Endothelial cell of umbilical vein (primary cell): ENCODE measurements around the gene ATP8A2. TPM values are rescaled to one million over a fixed set of nuclear protein-coding genes. Genes with fewer than 3 reads are reported as not detected.

Experiments used
- BruUV-seq: library from RNA; stranded (reverse); fragments of 400-500 nt; replicated peaks from 2 replicates; lab custom pipeline; 2021; lab: Mats Ljungman, UMichigan
- CTCF ChIA-PET: fragments of 300-600, 350-600 bp; sonication (Branson Sonifier 250); formaldehyde crosslinking; loops from one replicate; lab custom pipeline; 2021; ENCODE audit warnings: antibody characterized with exemption, inconsistent platforms; lab: Charles Lee
- POLR2A ChIA-PET: fragments of 300-600, 350-600 bp; sonication (Branson Sonifier 250); formaldehyde crosslinking; loops from one replicate; lab custom pipeline; 2021; ENCODE audit warnings: antibody characterized with exemption, inconsistent platforms; lab: Charles Lee
- DNase-seq: peaks from one replicate; pipeline ENCODE4 v3.0.0-alpha.2; 2011; ENCODE audit warnings: low read depth, low spot score
- FAIRE-seq: peaks from 2 replicates; lab custom pipeline; 2011; peaks lifted over from hg19 to GRCh38; lab: Jason Lieb, UNC
- H2AFZ ChIP-seq: 2 replicates; pipeline ENCODE4 v1.6.0; 2012; ENCODE audit warnings: low read depth, low read length, control low read depth, inconsistent platforms
- H3K27ac ChIP-seq: 2 replicates; pipeline ENCODE4 v1.5.1; 2011; ENCODE audit warnings: low read depth, mild to moderate bottlenecking, control low read depth, low read length, moderate library complexity; ENCODE audit not compliant: insufficient read depth
- H3K27me3 ChIP-seq, 2 experiments: 2 replicates each; pipeline versions ENCODE4 v1.6.0 to v1.6.1; 2011; ENCODE audit warnings: low read length in 2 of 2, mixed read lengths in 1 of 2; ENCODE audit not compliant: control insufficient read depth in 2 of 2, insufficient read depth in 2 of 2
- H3K36me3 ChIP-seq, 2 experiments: 2 replicates in 1 of 2; 3 replicates in 1 of 2; pipeline ENCODE4 v1.5.1; 2011; ENCODE audit warnings: low read length in 2 of 2, mild to moderate bottlenecking in 1 of 2, moderate library complexity in 1 of 2; ENCODE audit not compliant: control insufficient read depth in 2 of 2, insufficient read depth in 2 of 2; ENCODE audit errors: extremely low read depth in 1 of 2
- H3K4me1 ChIP-seq: 3 replicates; pipeline ENCODE4 v1.5.1; 2011; ENCODE audit warnings: mild to moderate bottlenecking, low read length; ENCODE audit not compliant: control insufficient read depth, insufficient read depth; ENCODE audit errors: extremely low read depth
- H3K4me2 ChIP-seq: 2 replicates; pipeline ENCODE4 v1.6.1; 2011; ENCODE audit warnings: low read length, control low read depth, mixed read lengths; ENCODE audit not compliant: insufficient read depth
- H3K4me3 ChIP-seq, 3 experiments: fragments of 200-600 bp in 1 of 3; sonication (generic), shearing (Covaris generic) in 1 of 3; replicated peaks in 1 of 3; 2 replicates each; pipeline ENCODE4 v1.5.1; 2011 to 2016; ENCODE audit warnings: control low read depth in 3 of 3, low read length in 3 of 3, mild to moderate bottlenecking in 2 of 3, inconsistent platforms in 1 of 3, low read depth in 1 of 3, moderate library complexity in 1 of 3; ENCODE audit not compliant: insufficient read depth in 1 of 3
- H3K79me2 ChIP-seq: 2 replicates; pipeline ENCODE4 v1.6.0; 2012; ENCODE audit warnings: low read length, inconsistent platforms; ENCODE audit not compliant: control insufficient read depth, insufficient read depth
- H3K9ac ChIP-seq: replicated peaks from 2 replicates; pipeline ENCODE3; 2011; ENCODE audit warnings: low read length, control low read depth; ENCODE audit not compliant: insufficient read depth; ENCODE audit errors: extremely low read depth
- H3K9me1 ChIP-seq: replicated peaks from 3 replicates; pipeline ENCODE4 v1.6.0; 2011; ENCODE audit warnings: mild to moderate bottlenecking, low read length; ENCODE audit not compliant: control insufficient read depth, insufficient read depth; ENCODE audit errors: extremely low read depth
- H3K9me3 ChIP-seq: replicated peaks from 2 replicates; pipeline ENCODE4 v1.5.1; 2012; ENCODE audit warnings: low read length, inconsistent platforms; ENCODE audit not compliant: control insufficient read depth, insufficient read depth
- H4K20me1 ChIP-seq: replicated peaks from 2 replicates; pipeline ENCODE3; 2011; ENCODE audit warnings: mild to moderate bottlenecking, low read length; ENCODE audit not compliant: control insufficient read depth, insufficient read depth; ENCODE audit errors: extremely low read depth
- EZH2 ChIP-seq: IDR thresholded peaks from 2 replicates; pipeline ENCODE4 v1.6.1; 2012; ENCODE audit warnings: borderline replicate concordance, low read depth, mild to moderate bottlenecking, moderate library complexity, low read length, inconsistent platforms; ENCODE audit not compliant: severe bottlenecking
- FOS ChIP-seq: IDR thresholded peaks from 2 replicates; pipeline ENCODE4 v1.6.1; 2011; ENCODE audit warnings: mild to moderate bottlenecking, low read length, moderate library complexity, borderline replicate concordance; ENCODE audit not compliant: insufficient read depth
- GATA2 ChIP-seq: IDR thresholded peaks from 2 replicates; pipeline ENCODE4 v1.7.0; 2011; ENCODE audit warnings: low read depth, mild to moderate bottlenecking, moderate library complexity, mixed read lengths, low read length; ENCODE audit not compliant: insufficient read length, insufficient read depth
- JUN ChIP-seq: IDR thresholded peaks from 2 replicates; pipeline ENCODE4 v1.6.1; 2011; ENCODE audit warnings: borderline replicate concordance, low read depth; ENCODE audit not compliant: insufficient read length, insufficient read depth
- MYC ChIP-seq: IDR thresholded peaks from one replicate; pipeline ENCODE4 v1.6.1; 2011; ENCODE audit warnings: mild to moderate bottlenecking, low read depth, low read length
- POLR2A ChIP-seq: IDR thresholded peaks from 2 replicates; pipeline ENCODE4 v1.6.1; 2012; ENCODE audit warnings: low read depth, mild to moderate bottlenecking, control low read depth, low read length
- POLR2AphosphoS5 ChIP-seq: IDR thresholded peaks from 2 replicates; pipeline ENCODE4 v1.6.1; 2012; ENCODE audit warnings: low read depth, mild to moderate bottlenecking, control low read depth, low read length, moderate library complexity; ENCODE audit not compliant: insufficient read depth
- dilution Hi-C: fragments of 300-500 bp; cut with MboI; formaldehyde crosslinking; loops from one replicate; pipeline ENCODE4 v1.15.0; 2019; ENCODE audit warnings: low sequenced_read_pairs; ENCODE audit not compliant: extremely low pct_ligation_motif_present
- intact Hi-C: fragments of 100-400 bp; cut with micrococcal nuclease; formaldehyde crosslinking; loops from one replicate; pipeline ENCODE4 v1.10.0; 2022
- polyA plus RNA-seq, 4 experiments: library from polyadenylated mRNA; depleted of rRNA in 3 of 4; stranded (reverse) in 3 of 4; unstranded in 1 of 4; fragments of >200 nt; gene quantifications; 2 replicates each; pipeline versions ENCODE4 v1.2.1 to v1.2.3, GENCODE V29; 2011 to 2012; ENCODE audit warnings: missing spikeins in 1 of 4
- total RNA-seq: library from RNA; stranded (reverse); gene quantifications from 2 replicates; pipeline ENCODE4 v1.2.3, GENCODE V29; 2021
- TF ChIP-seq, protein P1 (sequence below): IDR thresholded peaks from 2 replicates; pipeline ENCODE4 v1.6.1; 2011; ENCODE audit not compliant: insufficient read depth, insufficient read length
- TF ChIP-seq, protein P2 (sequence below), 2 donors: IDR thresholded peaks; 1 replicate in 1 of 2; 2 replicates in 1 of 2; pipeline ENCODE4 v1.5.1; 2011; ENCODE audit warnings: low read length in 2 of 2, mild to moderate bottlenecking in 2 of 2, moderate library complexity in 2 of 2, control low read depth in 1 of 2, inconsistent platforms in 1 of 2, low read depth in 1 of 2; ENCODE audit not compliant: insufficient read depth in 1 of 2; ENCODE audit errors: extremely low read depth in 1 of 2

ATP8A2 gene
- total and polyA plus RNA-seq, 2 donors (not counting 3 experiments of a cell fraction or from before 2014, with no cell fraction given), result 0.11 to 0.49 TPM

DNA sequence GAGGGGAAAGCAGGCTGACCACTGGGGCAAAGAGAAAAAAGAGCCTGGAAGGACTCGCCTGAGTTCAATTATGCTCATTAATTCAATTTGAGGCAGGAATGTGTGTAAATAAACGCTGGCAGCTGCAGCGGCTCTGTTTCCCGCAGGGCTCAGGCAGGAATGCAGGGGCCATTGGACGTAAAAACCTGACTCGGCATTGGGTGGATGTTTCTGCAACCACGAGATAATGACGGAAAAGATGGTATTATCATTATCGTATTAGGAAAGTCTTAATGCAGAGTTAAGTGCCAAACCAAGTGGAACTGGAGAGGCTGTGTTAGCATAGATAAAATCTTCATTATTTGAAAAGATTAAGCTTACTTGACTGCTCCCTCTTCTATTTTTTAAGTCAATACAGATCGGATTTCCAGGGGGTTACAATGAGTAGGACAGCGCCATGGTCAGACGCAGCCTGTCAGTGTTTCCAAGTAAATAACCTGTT, 510.2 kb downstream of the ATP8A2 start:
- no peak overlapping the region for H3K9ac ChIP-seq
- dilution Hi-C loops (no loop called here), intact Hi-C loops (no loop called here)
- H3K9me3 ChIP-seq, result no peaks in the 10 kb centered on the region
- peaks cover 9 to 28% of the 10 kb centered on the region in 2 experiments for H3K27me3 ChIP-seq
- BruUV-seq, result no TSS peak
- H3K36me3 ChIP-seq, result no peaks in the 10 kb centered on the region
- CTCF ChIA-PET, result no interaction called here
- no peaks in the 10 kb centered on the region for H3K4me1 ChIP-seq
- POLR2A ChIA-PET, result no interaction called here
- H3K79me2 ChIP-seq, result no peaks in the 10 kb centered on the region
- no peak overlapping the region for H3K27ac ChIP-seq
- no peak overlapping the region for H3K4me3 ChIP-seq
- no peaks in the 10 kb centered on the region for H4K20me1 ChIP-seq
- no peak overlapping the region for H3K4me2 ChIP-seq
- no peak for FAIRE-seq
- no peaks in the 10 kb centered on the region for H3K9me1 ChIP-seq
- peak; percentile 8 for DNase-seq
- TF ChIP-seq, protein P1, sequence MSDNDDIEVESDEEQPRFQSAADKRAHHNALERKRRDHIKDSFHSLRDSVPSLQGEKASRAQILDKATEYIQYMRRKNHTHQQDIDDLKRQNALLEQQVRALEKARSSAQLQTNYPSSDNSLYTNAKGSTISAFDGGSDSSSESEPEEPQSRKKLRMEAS, result no peak
- TF ChIP-seq EZH2, result peak; percentile 42
- H2AFZ ChIP-seq, result no peak overlapping the region

DNA sequence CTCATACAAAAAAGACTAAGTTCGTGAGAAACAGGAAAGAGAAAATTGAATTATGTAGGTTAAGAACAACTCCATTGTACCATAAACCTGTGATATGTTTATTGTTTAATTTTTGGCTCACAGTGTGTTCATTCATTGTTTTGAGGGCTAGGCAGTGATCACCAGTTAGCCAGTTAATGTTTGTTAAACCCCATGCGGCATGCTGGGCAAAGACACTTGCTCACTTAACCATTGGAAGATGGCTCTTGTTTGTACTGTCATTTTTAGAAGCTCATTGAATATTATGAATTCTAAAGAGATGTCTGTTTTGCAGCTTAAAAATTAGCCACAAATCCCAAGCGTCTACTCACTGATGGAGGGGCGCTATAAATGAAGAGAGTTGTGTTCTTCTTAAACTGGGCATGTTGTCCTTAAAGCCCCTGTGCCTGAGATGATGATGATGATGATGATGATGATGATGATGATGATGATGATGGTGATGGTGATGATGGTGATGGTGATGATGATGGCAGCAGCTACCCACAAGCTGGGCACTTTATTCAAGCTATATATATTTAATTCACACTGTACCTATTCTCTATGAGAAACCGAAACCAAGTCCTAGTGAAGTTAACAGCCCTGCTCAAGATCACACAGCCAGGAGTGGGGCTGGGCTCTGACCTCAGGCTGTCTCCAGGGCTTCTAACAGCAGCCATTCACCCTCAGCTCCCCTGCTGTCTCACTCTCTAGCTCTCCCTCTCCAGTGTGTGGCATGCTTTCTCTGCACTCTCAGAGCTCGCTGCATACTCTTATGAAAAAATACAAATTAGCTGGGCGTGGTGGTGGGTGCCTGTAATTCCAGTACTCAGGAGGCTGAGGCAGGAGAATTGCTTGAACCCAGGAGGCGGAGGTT, 510.9 kb downstream of the ATP8A2 start:
- no peak overlapping the region for H3K27ac ChIP-seq
- H4K20me1 ChIP-seq, result no peaks in the 10 kb centered on the region
- H3K9ac ChIP-seq, result no peak overlapping the region
- no peak overlapping the region for H2AFZ ChIP-seq
- H3K79me2 ChIP-seq, result no peaks in the 10 kb centered on the region
- ChIA-PET POLR2A (no interaction called here), CTCF (no interaction called here)
- H3K4me1 ChIP-seq, result no peaks in the 10 kb centered on the region
- dilution Hi-C loops, result no loop called here
- no peaks in the 10 kb centered on the region for H3K9me1 ChIP-seq
- FAIRE-seq (no peak), DNase-seq (no peak)
- TF ChIP-seq FOS (no peak), POLR2A (no peak), JUN (no peak), MYC (no peak), EZH2 (no peak), POLR2AphosphoS5 (no peak), GATA2 (no peak)
- TF ChIP-seq, protein P2, sequence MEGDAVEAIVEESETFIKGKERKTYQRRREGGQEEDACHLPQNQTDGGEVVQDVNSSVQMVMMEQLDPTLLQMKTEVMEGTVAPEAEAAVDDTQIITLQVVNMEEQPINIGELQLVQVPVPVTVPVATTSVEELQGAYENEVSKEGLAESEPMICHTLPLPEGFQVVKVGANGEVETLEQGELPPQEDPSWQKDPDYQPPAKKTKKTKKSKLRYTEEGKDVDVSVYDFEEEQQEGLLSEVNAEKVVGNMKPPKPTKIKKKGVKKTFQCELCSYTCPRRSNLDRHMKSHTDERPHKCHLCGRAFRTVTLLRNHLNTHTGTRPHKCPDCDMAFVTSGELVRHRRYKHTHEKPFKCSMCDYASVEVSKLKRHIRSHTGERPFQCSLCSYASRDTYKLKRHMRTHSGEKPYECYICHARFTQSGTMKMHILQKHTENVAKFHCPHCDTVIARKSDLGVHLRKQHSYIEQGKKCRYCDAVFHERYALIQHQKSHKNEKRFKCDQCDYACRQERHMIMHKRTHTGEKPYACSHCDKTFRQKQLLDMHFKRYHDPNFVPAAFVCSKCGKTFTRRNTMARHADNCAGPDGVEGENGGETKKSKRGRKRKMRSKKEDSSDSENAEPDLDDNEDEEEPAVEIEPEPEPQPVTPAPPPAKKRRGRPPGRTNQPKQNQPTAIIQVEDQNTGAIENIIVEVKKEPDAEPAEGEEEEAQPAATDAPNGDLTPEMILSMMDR (IDR thresholded peaks at IDR 0.05; ENCODE audit: extremely low read depth in 1 of 2, insufficient read depth in 1 of 2, low read depth in 1 of 2, low read length in 2 of 2), result no peak
- TF ChIP-seq, protein P1, result no peak
- H3K4me2 ChIP-seq, result no peak overlapping the region
- no peaks in the 10 kb centered on the region for H3K36me3 ChIP-seq
- BruUV-seq, result no TSS peak
- peaks cover 9 to 28% of the 10 kb centered on the region in 2 experiments for H3K27me3 ChIP-seq
- no peak overlapping the region for H3K4me3 ChIP-seq
- intact Hi-C loops, result no loop called here
- no peaks in the 10 kb centered on the region for H3K9me3 ChIP-seq
